B cell (primary cell): ENCODE measurements around the gene MND1. TPM values are rescaled to one million over a fixed set of nuclear protein-coding genes. Genes with fewer than 3 reads are reported as not detected.

ENCODE experiments used
- ATAC-seq: fragments of 200-7000 bp; cut with Tn5 transposase; one replicate; pipeline ENCODE4 v1.10.0; 2021; ENCODE audit warnings: low read depth, mild to moderate bottlenecking, moderate number of reproducible peaks, moderate library complexity
- CTCF ChIA-PET: fragments of 350-600 bp; sonication (Branson Sonifier 250); formaldehyde crosslinking; loops from one replicate; lab custom pipeline; 2021; ENCODE audit warnings: antibody characterized with exemption, inconsistent platforms; lab: Charles Lee
- POLR2A ChIA-PET: fragments of 350-600 bp; sonication (Branson Sonifier 250); formaldehyde crosslinking; loops from one replicate; lab custom pipeline; 2021; ENCODE audit warnings: antibody characterized with exemption; lab: Charles Lee
- DNase-seq: peaks from one replicate; pipeline ENCODE4 v3.0.0; 2013
- H2AFZ ChIP-seq: 2 replicates; pipeline ENCODE4 v1.6.1; 2012; ENCODE audit warnings: mild to moderate bottlenecking, low read depth, low read length; ENCODE audit not compliant: insufficient read depth, poor library complexity, severe bottlenecking
- H3K27ac ChIP-seq, 2 donors: 1 replicate in 1 of 2; 2 replicates in 1 of 2; pipeline ENCODE4 v1.5.1; 2012 to 2013; ENCODE audit warnings: low read length in 2 of 2, mild to moderate bottlenecking in 2 of 2, moderate library complexity in 1 of 2
- H3K27me3 ChIP-seq, 4 experiments: fragments of 200-600 bp in 1 of 4; sonication (generic) in 1 of 4; replicated peaks in 1 of 4; 1 replicate in 2 of 4; 2 replicates in 2 of 4; pipeline versions ENCODE4 v1.6.1 to v1.7.0; 2013 to 2016; ENCODE audit warnings: low read length in 3 of 4, mild to moderate bottlenecking in 2 of 4, mixed read lengths in 1 of 4, moderate library complexity in 1 of 4; ENCODE audit not compliant: insufficient read depth in 4 of 4, control insufficient read depth in 3 of 4; ENCODE audit errors: control extremely low read depth in 1 of 4
- H3K36me3 ChIP-seq, 2 experiments: replicated peaks in 1 of 2; 1 replicate in 1 of 2; 2 replicates in 1 of 2; pipeline versions ENCODE4 v1.6.1 to v1.7.1; 2013; ENCODE audit warnings: low read length in 1 of 2; ENCODE audit not compliant: insufficient read depth in 2 of 2, control insufficient read depth in 1 of 2; ENCODE audit errors: control extremely low read depth in 1 of 2, extremely low read depth in 1 of 2
- H3K4me1 ChIP-seq, 2 donors: fragments of 200-600 bp in 1 of 2; sonication (generic) in 1 of 2; 1 replicate in 1 of 2; 2 replicates in 1 of 2; pipeline versions ENCODE4 v1.5.1 to v1.6.1; 2013 to 2017; ENCODE audit warnings: low read length in 2 of 2; ENCODE audit not compliant: control insufficient read depth in 2 of 2, insufficient read depth in 2 of 2
- H3K4me2 ChIP-seq: replicated peaks from 2 replicates; pipeline ENCODE3; 2012; ENCODE audit warnings: mild to moderate bottlenecking, low read depth, low read length; ENCODE audit not compliant: poor library complexity, severe bottlenecking
- H3K4me3 ChIP-seq, 5 experiments: fragments of 200-600 bp in 1 of 5; sonication (generic) in 1 of 5; 1 replicate in 3 of 5; 2 replicates in 2 of 5; pipeline versions ENCODE4 v1.5.1 to v1.7.0; 2011 to 2016; ENCODE audit warnings: low read length in 4 of 5, mild to moderate bottlenecking in 4 of 5, low read depth in 2 of 5, control low read depth in 1 of 5, moderate library complexity in 1 of 5; ENCODE audit not compliant: insufficient read depth in 1 of 5; ENCODE audit errors: control extremely low read depth in 1 of 5, extremely low read depth in 1 of 5
- H3K79me2 ChIP-seq: fragments of 200-600 bp; sonication (generic); one replicate; pipeline ENCODE4 v1.6.0; 2016; ENCODE audit warnings: low read length; ENCODE audit not compliant: control insufficient read depth, insufficient read depth
- H3K9ac ChIP-seq: fragments of 200-600 bp; sonication (generic); 2 replicates; pipeline ENCODE4 v1.6.1; 2017; ENCODE audit warnings: mild to moderate bottlenecking, low read length, moderate library complexity
- H3K9me3 ChIP-seq, 3 donors: one replicate each; pipeline versions ENCODE4 v1.6.1 to v1.7.1; 2013; ENCODE audit warnings: low read length in 2 of 3; ENCODE audit not compliant: control insufficient read depth in 2 of 3, insufficient read depth in 1 of 3; ENCODE audit errors: control extremely low read depth in 1 of 3
- H4K20me1 ChIP-seq: 2 replicates; pipeline ENCODE4 v1.6.0; 2012; ENCODE audit warnings: mild to moderate bottlenecking, low read length; ENCODE audit not compliant: insufficient read depth, control insufficient read depth, poor library complexity, severe bottlenecking
- H3K27ac Mint-ChIP-seq: one replicate; pipeline ENCODE4 v1.8.0; 2021; ENCODE audit warnings: mixed read lengths
- H3K27me3 Mint-ChIP-seq: one replicate; pipeline ENCODE4 v1.8.0; 2021; ENCODE audit warnings: mixed read lengths
- H3K4me1 Mint-ChIP-seq: one replicate; pipeline ENCODE4 v1.8.0; 2021; ENCODE audit warnings: mixed read lengths
- H3K4me3 Mint-ChIP-seq: one replicate; pipeline ENCODE4 v1.8.0; 2021; ENCODE audit warnings: mixed read lengths
- H3K9me3 Mint-ChIP-seq: one replicate; pipeline ENCODE4 v1.8.0; 2022; ENCODE audit warnings: mixed read lengths; ENCODE audit not compliant: insufficient read depth
- EZH2 ChIP-seq: IDR thresholded peaks from 2 replicates; pipeline ENCODE4 v1.6.1; 2012; ENCODE audit warnings: borderline replicate concordance, low read depth, mild to moderate bottlenecking, moderate library complexity, low read length; ENCODE audit not compliant: insufficient read depth, poor library complexity, severe bottlenecking
- WGBS: methylation state at CpG from one replicate; pipeline ENCODE4 v1.1.5; 2013; ENCODE audit warnings: missing lambda C conversion rate; ENCODE audit not compliant: insufficient coverage; 5-methylcytosine and 5-hydroxymethylcytosine counted together
- intact Hi-C: fragments of 100-400 bp; cut with micrococcal nuclease; formaldehyde crosslinking; loops from one replicate; pipeline ENCODE4 v1.10.0; 2022
- polyA plus RNA-seq: library from polyadenylated mRNA; depleted of rRNA; stranded (reverse); fragments of >200 nt; gene quantifications from 2 replicates; pipeline ENCODE4 v1.2.3, GENCODE V29; 2012
- total RNA-seq, 2 donors: library from RNA; stranded (reverse); fragments of 120-200 nt in 1 of 2; gene quantifications; 1 replicate in 1 of 2; 2 replicates in 1 of 2; pipeline versions ENCODE4 v1.2.3 to v1.2.4, GENCODE V29; 2013 to 2022
- TF ChIP-seq, protein P1 (sequence below): fragments of 200-600 bp; IDR thresholded peaks from one replicate; pipeline ENCODE4 v1.8.0; 2022; ENCODE audit warnings: antibody characterized with exemption, mild to moderate bottlenecking

The MND1 gene
- total and polyA plus RNA-seq, 2 donors (not counting 1 experiment from before 2014, with no cell fraction given): not detected

DNA sequence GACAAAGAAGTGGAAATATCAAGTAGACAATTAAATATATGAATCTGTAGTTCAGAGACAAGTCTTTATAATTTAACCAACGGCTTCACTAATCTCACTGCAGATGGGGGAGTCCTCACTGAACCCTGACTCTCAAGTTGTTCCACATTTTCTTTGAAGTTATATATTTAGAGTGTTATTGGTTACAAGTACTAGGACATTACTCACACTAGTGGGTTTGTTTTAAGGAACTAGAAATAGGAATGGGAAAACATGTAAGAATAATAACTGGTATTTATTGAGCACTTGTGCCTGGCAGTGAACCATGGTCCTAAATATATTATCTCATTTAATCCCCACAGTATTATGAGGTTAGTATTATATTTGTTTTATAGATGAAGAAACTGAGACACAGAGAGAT lies 22.0 kb downstream of the MND1 start:
- H3K27me3 ChIP-seq: no peaks in the 10 kb centered on the region
- H3K9me3 Mint-ChIP-seq: no peaks in the 10 kb centered on the region
- ATAC-seq (no peak), DNase-seq (no peak)
- POLR2A ChIA-PET: no interaction called here
- no peak overlapping the region for H3K4me2 ChIP-seq
- H3K27ac Mint-ChIP-seq: no peak overlapping the region
- no peak overlapping the region for H2AFZ ChIP-seq
- H3K27me3 Mint-ChIP-seq: no peaks in the 10 kb centered on the region
- WGBS: no CpG with 5 or more reads among the region's 1 CpG
- no peaks in the 10 kb centered on the region for H3K9me3 ChIP-seq
- no peak overlapping the region for H3K27ac ChIP-seq
- peaks cover 0 to 3% of the 10 kb centered on the region in 2 experiments for H3K36me3 ChIP-seq
- CTCF ChIA-PET: no interaction called here
- no peak overlapping the region for H3K4me3 ChIP-seq
- no peak overlapping the region for H3K4me3 Mint-ChIP-seq
- TF ChIP-seq, protein P1, sequence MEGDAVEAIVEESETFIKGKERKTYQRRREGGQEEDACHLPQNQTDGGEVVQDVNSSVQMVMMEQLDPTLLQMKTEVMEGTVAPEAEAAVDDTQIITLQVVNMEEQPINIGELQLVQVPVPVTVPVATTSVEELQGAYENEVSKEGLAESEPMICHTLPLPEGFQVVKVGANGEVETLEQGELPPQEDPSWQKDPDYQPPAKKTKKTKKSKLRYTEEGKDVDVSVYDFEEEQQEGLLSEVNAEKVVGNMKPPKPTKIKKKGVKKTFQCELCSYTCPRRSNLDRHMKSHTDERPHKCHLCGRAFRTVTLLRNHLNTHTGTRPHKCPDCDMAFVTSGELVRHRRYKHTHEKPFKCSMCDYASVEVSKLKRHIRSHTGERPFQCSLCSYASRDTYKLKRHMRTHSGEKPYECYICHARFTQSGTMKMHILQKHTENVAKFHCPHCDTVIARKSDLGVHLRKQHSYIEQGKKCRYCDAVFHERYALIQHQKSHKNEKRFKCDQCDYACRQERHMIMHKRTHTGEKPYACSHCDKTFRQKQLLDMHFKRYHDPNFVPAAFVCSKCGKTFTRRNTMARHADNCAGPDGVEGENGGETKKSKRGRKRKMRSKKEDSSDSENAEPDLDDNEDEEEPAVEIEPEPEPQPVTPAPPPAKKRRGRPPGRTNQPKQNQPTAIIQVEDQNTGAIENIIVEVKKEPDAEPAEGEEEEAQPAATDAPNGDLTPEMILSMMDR: no peak
- TF ChIP-seq EZH2: no peak
- no peaks in the 10 kb centered on the region for H3K79me2 ChIP-seq
- H4K20me1 ChIP-seq: no peaks in the 10 kb centered on the region
- H3K9ac ChIP-seq: no peak overlapping the region
- peaks cover 5% of the 10 kb centered on the region in 2 donors for H3K4me1 ChIP-seq
- peaks cover 6% of the 10 kb centered on the region for H3K4me1 Mint-ChIP-seq
- intact Hi-C loops: no loop called here

DNA sequence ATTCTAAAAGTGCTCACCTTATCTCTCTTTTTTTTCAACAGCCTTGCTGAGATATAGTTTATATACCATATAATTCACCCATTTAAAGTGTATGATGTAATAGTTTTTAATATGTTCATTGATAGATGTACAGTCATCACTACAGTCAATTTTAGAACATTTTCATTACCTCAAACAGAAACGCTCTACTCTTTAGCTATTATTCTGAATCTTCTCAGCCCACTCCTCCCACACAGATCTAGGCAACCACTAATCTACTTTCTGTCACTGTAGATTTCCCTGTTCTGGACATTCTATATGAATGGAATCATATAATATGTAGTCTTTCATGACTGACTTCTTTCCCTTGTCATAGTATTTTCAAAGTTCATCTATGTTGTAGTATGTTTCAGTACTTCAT lies 22.6 kb downstream of the MND1 start:
- no peaks in the 10 kb centered on the region for H3K9me3 ChIP-seq
- no peak overlapping the region for H3K27ac Mint-ChIP-seq
- H2AFZ ChIP-seq: no peak overlapping the region
- H4K20me1 ChIP-seq: no peaks in the 10 kb centered on the region
- no peak for TF ChIP-seq EZH2
- TF ChIP-seq, protein P1: no peak
- no peaks in the 10 kb centered on the region for H3K27me3 Mint-ChIP-seq
- H3K4me1 ChIP-seq: peaks cover 5% of the 10 kb centered on the region in 2 donors
- DNase-seq: no peak
- ATAC-seq: no peak
- H3K9me3 Mint-ChIP-seq: peaks cover 3% of the 10 kb centered on the region
- no peak overlapping the region for H3K27ac ChIP-seq
- peaks cover 0 to 3% of the 10 kb centered on the region in 2 experiments for H3K36me3 ChIP-seq
- no peaks in the 10 kb centered on the region for H3K79me2 ChIP-seq
- H3K4me3 ChIP-seq: no peak overlapping the region
- intact Hi-C loops: no loop called here
- no peak overlapping the region for H3K9ac ChIP-seq
- 83% methylated on average over 1 of the region's 1 CpG for WGBS
- ChIA-PET POLR2A (no interaction called here), CTCF (no interaction called here)
- peaks cover 6% of the 10 kb centered on the region for H3K4me1 Mint-ChIP-seq
- H3K27me3 ChIP-seq: no peaks in the 10 kb centered on the region
- H3K4me2 ChIP-seq: no peak overlapping the region
- H3K4me3 Mint-ChIP-seq: no peak overlapping the region
